Mononuclear cell (primary cell): ENCODE results near the gene NCOR1. TPM values are rescaled to one million over a fixed set of nuclear protein-coding genes. Genes with fewer than 3 reads are reported as not detected.
"Not testable (repeated sequence)": the region's sequence is repeated elsewhere in the genome, so short reads cannot be mapped to it uniquely, and the experiment has no call there.

Experiments
- H3K27me3 ChIP-seq: 2 replicates; pipeline ENCODE4 v1.6.0; 2011; ENCODE audit warnings: low read length, control low read depth; ENCODE audit not compliant: insufficient read depth
- H3K4me1 ChIP-seq: 2 replicates; pipeline ENCODE4 v1.5.1; 2011; ENCODE audit warnings: mild to moderate bottlenecking, low read length, control low read depth; ENCODE audit not compliant: insufficient read depth
- H3K4me3 ChIP-seq: 2 replicates; pipeline ENCODE4 v1.5.1; 2011; ENCODE audit warnings: mild to moderate bottlenecking, low read length, moderate library complexity
- H3K9me3 ChIP-seq: 2 replicates; pipeline ENCODE4 v1.5.1; 2011; ENCODE audit warnings: low read depth, mild to moderate bottlenecking, control low read depth, low read length
- total RNA-seq: library from RNA; depleted of rRNA; stranded (reverse); fragments of >200 nt; gene quantifications from one replicate; pipeline ENCODE4 v1.2.3, GENCODE V29; 2012

Gene NCOR1
- total RNA-seq, 1 donor, result 162 TPM

DNA sequence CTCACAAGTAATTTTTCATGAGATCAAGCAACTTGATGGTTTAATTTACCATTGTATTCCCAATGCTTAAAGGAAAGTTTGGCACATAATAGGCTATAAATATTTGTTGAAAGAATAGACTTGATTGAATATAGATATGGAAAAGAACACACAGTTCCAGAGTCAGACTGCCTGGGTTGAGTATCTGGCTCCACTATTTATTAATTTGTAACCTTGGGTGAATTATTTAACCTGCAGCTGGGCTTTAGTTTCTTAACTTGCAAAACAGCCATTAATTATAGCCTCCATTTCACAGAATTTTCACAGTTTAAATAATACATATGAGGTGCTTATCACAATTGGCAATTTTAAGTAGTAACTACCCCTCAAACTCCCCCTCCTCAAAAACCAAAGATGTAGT is 73.6 kb downstream of the NCOR1 start:
- Histone ChIP-seq H3K27me3 (no peaks in the 10 kb centered on the region), H3K9me3 (no peaks in the 10 kb centered on the region), H3K4me1 (no peaks in the 10 kb centered on the region), H3K4me3 (no peak overlapping the region)

DNA sequence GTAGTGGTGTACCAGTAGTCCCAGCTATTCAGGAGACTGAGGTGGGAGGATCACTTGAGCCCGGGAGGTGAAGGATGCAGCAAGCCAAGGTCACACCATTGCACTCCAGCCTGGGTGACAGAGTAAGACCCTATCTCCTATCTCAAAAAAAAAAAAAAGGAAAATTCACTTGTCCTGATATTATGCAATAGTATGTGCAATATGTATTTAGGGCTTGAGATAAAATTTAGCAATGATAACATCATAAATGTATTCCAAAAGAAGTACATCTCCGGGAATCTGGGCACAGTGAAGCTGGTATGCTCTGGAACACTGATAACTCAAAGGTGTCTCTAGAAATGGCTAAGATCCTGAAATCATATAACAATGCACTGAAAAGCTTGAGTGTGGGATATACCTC is 74.5 kb downstream of the NCOR1 start:
- Histone ChIP-seq H3K4me3 (no peak overlapping the region), H3K27me3 (no peaks in the 10 kb centered on the region), H3K9me3 (no peaks in the 10 kb centered on the region), H3K4me1 (no peaks in the 10 kb centered on the region)

DNA sequence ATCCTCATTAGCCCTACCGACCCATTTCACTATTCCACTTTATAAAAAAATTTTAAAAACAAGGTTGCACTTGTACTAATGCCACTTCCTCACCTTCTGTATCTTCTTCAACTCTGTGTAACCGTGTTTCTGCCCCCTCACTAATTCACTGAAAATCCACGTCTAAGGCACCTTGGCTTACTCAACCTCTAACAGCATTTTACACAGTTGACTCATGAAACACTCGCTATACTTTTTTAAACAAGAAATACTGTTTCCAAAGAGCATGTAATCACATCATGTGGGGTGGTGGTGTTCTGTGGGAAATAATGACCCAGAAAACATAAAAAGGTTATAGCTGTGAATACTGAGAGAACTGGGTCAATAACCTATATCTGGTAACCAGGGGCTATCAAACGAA is 79.9 kb downstream of the NCOR1 start:
- Histone ChIP-seq H3K4me3 (no peak overlapping the region), H3K9me3 (no peaks in the 10 kb centered on the region), H3K27me3 (no peaks in the 10 kb centered on the region), H3K4me1 (no peaks in the 10 kb centered on the region)

DNA sequence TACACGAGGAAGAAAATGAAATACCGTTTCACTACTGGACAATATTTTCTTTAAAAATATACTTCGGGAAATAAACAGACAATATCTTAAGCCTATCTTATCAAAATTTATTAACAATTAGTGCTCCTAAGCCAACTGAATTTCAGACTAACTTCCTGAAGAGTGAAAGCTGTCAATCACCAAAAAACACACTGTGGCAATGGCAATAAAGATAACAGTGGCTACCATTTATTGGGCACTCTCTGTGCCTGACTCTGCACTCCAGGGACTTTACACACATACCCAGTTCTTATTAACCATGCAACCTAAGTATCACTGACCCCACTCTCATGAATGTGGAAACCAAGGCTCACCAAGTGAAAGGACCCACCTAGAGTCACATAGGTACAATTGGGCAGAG is 83.7 kb downstream of the NCOR1 start:
- Histone ChIP-seq H3K9me3 (no peaks in the 10 kb centered on the region), H3K4me3 (no peak overlapping the region), H3K27me3 (no peaks in the 10 kb centered on the region)

DNA sequence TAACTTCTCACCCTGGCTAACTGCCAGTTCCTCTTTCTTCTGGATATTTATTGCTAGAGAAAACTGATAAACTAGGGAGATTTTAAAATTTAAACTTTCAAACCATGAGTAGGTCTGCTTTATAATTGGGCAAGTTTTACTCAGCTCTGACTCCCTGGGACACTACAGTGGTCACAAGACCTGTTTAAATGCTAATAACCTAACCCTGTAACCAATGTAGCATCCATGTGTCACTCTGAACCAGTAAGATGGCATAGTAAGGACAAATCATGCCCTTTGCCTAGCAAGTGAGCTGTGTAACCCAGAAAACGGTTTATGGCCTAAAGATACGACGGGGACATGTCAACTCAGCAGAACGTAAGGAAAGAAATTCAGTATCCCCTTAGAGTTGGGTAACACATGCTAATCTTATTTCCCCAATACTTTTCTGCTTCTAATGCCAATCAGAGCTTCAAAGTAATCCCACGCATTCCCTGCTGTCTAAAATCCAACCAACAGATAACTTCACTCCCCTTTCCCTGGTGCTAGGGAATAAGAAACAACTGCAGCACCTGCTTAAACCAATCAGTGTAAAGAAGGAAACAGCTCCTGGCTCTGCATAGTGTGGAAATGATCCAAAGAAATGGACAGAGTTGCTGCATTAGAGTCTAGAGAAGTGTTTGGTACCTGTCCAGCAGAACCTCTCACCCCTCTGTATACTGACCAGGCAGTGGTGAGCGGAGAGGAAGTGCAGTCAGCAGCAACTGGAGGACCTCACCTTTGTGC is 85.7 kb downstream of the NCOR1 start:
- H3K9me3 ChIP-seq, result no peaks in the 10 kb centered on the region
- no peak overlapping the region for H3K4me3 ChIP-seq
- H3K4me1 ChIP-seq, result no peaks in the 10 kb centered on the region
- no peaks in the 10 kb centered on the region for H3K27me3 ChIP-seq

More for the DNA sequence above, 83.7 kb downstream of the NCOR1 start:
- H3K4me1 ChIP-seq, result no peaks in the 10 kb centered on the region

DNA sequence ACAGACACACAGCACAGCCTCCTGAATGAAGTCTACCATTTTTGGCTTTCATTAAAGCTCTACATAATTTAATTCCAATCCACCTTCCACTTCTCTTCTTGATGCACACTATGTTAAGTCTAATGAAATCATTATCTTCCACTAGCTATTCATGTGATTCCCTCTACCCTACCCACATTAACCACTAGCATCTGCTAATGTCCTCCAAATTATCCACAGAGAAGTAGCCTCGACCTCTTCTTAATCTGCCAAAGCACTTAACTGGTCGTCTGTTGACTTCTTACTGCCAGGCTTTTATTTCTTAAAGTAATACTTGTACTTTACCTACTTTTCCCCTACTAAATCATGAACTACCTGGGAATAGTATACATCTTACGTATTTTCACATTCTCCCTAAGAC is 91.8 kb downstream of the NCOR1 start:
- H3K4me1 ChIP-seq, result no peaks in the 10 kb centered on the region
- H3K9me3 ChIP-seq, result no peaks in the 10 kb centered on the region
- no peak overlapping the region for H3K4me3 ChIP-seq
- H3K27me3 ChIP-seq, result no peaks in the 10 kb centered on the region

DNA sequence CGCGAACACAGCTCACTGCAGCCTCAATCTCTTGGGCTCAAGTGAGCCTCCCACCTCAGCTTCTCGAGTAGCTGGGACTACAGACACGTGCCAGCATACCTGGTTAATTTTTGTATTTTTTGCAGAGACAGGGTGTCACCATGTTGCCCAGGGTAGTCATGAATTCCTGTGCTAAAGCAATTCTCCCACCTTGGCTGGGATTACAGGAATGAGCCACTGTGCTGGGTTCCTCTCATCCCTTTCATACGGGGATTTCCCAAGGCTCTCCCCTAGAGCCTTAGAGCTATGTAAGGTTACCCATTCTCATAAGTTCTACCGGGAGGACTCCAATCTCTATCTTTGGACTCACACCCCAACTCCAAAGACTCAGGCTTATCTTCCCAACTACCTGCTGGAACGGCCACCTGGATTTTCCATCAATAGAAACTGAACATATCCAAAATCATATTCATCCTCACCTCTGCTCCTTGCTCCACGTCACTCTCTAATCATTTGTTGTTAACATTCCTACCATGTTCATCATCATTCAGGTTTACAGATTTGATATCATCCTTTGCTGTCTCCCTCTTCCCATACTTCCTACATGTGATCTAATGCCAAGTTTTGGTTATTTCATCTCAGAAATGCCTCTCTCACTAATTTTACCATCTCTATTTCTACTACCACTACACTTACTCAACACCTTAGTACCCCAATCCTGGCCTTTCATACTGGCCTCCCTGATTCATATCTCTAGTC is 92.5 kb downstream of the NCOR1 start:
- H3K9me3 ChIP-seq, result no peaks in the 10 kb centered on the region
- H3K4me1 ChIP-seq, result no peaks in the 10 kb centered on the region
- no peaks in the 10 kb centered on the region for H3K27me3 ChIP-seq
- H3K4me3 ChIP-seq, result no peak overlapping the region

DNA sequence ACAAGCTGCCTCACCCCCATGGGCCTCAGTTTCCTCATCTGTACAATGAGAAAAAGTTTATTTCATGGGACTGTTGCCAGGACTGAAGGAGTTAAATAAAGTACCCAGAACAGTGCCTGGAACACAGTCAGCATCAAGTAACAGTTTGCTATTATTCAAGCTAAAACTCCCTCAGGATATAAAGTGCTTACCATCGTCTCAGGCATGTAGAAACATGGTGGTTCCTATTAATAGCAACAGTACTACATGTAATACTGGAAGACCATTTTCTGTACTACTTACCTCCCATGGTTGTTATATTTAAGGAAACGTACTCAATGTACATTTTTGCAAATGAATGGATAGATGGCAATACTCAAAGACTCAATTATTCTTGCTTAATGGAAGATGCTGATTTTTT is 93.4 kb downstream of the NCOR1 start:
- no peaks in the 10 kb centered on the region for H3K9me3 ChIP-seq
- no peak overlapping the region for H3K4me3 ChIP-seq
- H3K27me3 ChIP-seq, result no peaks in the 10 kb centered on the region
- no peaks in the 10 kb centered on the region for H3K4me1 ChIP-seq

DNA sequence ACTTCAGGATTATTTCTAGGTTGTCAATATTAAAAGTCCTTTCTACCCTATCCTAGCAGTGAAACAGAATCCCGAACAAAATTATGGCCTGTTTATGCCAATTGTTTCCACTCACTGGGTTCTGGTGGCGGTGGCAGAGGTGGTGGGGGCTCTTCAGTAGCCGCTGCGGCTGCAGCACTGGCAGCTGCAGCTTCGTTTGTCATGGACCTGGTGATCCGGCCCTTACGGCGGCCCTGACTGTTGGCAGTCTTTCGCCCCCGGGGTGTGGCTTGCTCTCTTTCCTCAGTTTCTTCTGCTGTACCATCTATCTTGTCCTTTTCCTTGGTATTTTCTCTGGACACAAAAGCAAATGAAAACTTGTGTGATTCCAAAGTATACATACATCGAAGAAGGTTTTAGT is 94.4 kb downstream of the NCOR1 start:
- no peaks in the 10 kb centered on the region for H3K9me3 ChIP-seq
- no peak overlapping the region for H3K4me3 ChIP-seq
- no peaks in the 10 kb centered on the region for H3K4me1 ChIP-seq
- H3K27me3 ChIP-seq, result no peaks in the 10 kb centered on the region

DNA sequence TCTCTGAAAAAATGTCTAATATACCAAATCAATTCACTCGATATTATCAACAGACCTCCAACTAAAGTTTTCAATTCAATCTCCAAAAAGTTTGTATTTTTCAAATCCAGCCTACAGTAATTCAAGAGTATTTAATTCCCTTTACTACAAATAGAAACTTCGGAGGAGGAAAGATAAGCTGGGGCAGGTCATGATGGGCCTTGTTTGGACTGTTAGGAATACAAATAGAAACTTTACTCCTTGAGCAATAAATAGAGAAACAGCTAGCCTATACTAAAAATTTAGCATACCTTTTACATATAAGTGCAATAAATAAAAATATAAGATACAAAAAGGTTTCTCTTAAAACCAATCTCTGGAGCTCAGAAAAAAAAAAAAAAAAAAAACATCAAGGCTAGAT is 98.2 kb downstream of the NCOR1 start:
- no peaks in the 10 kb centered on the region for H3K4me1 ChIP-seq
- no peaks in the 10 kb centered on the region for H3K9me3 ChIP-seq
- H3K27me3 ChIP-seq, result no peaks in the 10 kb centered on the region
- no peak overlapping the region for H3K4me3 ChIP-seq

DNA sequence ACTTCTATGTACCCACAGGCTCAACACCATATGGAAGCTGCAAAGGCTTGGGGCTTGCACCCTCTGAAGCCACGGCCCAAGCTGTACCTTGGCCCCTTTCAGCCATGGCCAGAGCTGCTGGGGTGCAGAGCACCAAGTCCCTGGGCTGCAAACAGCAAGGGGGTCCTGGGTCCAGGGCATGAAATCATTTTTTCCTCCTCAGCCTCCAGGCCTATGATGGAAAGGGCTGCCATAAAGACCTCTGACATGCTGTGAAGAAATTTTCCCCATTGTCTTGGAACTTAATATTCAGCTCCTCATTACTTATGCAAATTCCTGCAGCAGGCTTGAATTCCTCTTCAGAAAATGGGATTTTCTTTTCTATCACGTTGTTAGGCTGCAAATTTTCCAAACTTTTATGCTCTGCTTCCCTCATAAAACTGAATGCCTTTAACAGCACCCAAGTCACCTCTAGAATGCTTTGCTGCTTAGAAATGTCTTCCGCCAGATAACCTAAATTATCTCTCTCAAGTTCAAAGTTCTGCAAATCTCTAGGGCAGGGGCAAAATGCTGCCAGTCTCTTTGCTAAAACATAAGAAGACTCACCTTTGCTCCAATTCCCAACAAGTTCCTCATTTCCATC is 100.1 kb downstream of the NCOR1 start:
- not testable (repeated sequence) for H3K27me3 ChIP-seq, H3K9me3 ChIP-seq, H3K4me1 ChIP-seq, H3K4me3 ChIP-seq

DNA sequence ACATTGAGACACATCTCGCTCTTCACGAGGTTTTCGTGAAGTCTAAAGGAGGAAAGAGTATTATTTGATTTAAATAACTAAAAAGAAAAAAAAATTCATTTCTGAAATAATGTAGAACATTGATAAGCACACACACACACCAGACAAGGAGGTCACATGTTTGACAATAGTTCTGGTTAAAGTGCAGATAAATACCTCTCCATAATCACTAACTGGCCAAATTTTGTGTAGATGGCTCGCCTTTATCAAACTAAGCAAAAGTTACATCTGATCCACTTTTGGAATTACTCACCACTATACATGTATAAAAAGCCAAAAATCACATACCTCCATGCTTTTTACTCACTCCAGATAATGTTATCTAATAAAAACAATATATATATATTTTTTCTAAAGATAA is 106.5 kb downstream of the NCOR1 start:
- no peaks in the 10 kb centered on the region for H3K4me1 ChIP-seq
- no peak overlapping the region for H3K4me3 ChIP-seq
- H3K9me3 ChIP-seq, result no peaks in the 10 kb centered on the region
- no peaks in the 10 kb centered on the region for H3K27me3 ChIP-seq

DNA sequence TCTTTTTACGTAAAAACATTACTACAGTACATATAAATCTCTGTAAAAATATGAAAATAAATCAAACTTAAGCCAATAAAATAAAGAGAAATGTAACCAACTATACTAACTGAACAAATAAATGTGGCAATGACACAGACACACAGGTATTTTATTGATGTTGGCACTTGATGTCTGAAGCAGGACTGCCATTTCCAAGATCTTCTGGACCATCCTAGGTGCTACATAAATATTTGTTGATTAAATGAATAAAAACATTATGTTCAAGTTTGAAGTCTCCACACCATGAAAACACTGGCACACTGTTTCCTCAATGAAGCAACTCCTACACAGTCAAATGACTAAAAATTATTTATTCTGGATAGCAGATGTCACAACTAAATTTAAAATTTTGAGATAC is 106.9 kb downstream of the NCOR1 start:
- Histone ChIP-seq H3K4me1 (no peaks in the 10 kb centered on the region), H3K27me3 (no peaks in the 10 kb centered on the region), H3K4me3 (no peak overlapping the region), H3K9me3 (no peaks in the 10 kb centered on the region)

DNA sequence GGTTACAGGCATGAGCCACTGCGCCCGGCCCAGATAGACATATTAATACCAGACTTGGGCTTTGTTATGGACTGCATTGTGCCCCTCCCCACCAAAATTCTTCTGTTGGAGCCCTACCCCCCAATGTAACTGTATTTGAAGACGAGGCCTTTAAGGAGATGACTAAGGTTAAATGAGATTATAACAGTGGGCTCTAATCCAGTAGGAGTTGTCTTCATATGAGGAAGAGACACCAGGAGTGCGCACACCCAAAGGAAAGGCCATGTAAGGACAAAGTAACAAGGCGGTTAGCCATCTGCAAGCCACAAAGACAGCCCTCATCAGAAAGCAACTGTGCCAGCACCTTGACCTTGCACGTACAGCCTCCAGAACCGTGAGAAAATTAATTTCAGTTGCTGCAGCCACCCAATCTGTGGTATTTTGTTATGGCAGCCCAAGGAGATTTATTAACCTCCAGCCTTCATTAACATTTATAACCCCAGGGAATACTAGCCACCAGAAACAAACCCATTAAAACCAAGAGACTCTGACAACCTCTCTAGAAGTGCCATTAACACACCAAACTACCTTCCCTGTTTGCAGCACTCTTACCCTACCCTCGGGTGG is 108.1 kb downstream of the NCOR1 start:
- Histone ChIP-seq H3K9me3 (no peaks in the 10 kb centered on the region), H3K4me3 (no peak overlapping the region), H3K27me3 (no peaks in the 10 kb centered on the region), H3K4me1 (no peaks in the 10 kb centered on the region)

DNA sequence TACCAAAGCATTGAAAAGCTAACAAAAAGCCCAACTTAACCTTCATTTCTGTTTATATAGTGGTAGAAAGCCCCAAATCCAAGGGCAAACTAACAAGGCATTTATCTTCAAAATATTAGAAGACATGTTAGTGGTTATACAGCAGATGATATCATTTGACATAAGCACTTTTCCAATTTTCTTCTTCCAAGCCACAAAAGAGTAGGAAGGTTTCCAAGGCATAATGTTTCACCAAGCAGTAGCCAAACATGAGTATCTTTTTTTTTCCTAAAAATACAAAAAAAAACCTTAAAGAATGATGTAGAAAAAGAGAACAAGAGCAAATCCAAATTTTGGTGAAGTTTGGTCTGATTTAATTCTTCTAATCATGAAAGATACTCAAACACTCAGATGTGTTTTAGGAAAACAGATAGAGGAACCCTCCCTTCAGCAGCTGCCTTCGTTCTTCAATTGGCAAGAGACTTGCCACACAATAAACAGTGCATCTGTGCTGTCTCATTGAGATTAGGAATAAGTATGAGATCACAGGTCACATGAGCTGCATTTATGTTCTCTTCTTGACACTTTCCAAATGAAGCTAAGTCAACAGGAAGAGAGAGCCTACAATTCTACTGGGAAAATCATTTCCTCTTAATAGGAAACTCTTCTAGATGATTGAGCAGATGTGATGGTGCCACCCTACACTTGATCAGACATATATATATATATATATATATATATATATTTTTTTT is 109.0 kb downstream of the NCOR1 start:
- Histone ChIP-seq H3K4me1 (no peaks in the 10 kb centered on the region), H3K9me3 (no peaks in the 10 kb centered on the region), H3K27me3 (no peaks in the 10 kb centered on the region), H3K4me3 (no peak overlapping the region)
